HEK293T (cell line): ENCODE measurements around the gene KLF6.

ENCODE experiments used
- ARNT ChIP-seq: fragments of 450-650 bp; IDR thresholded peaks from 2 replicates; pipeline ENCODE4 v1.6.1; 2017; ENCODE audit warnings: mild to moderate bottlenecking
- BHLHE40 ChIP-seq: fragments of 450-650 bp; IDR thresholded peaks from 2 replicates; pipeline ENCODE4 v1.6.1; 2016; ENCODE audit warnings: mild to moderate bottlenecking, moderate library complexity, borderline replicate concordance
- LEF1 ChIP-seq: fragments of 450-650 bp; IDR thresholded peaks from 2 replicates; pipeline ENCODE4 v1.6.1; 2017; ENCODE audit warnings: mild to moderate bottlenecking, borderline replicate concordance
- SP1 ChIP-seq: fragments of 450-650 bp; IDR thresholded peaks from 2 replicates; pipeline ENCODE4 v1.6.1; 2017
- TARDBP ChIP-seq: fragments of 450-650 bp; IDR thresholded peaks from 2 replicates; pipeline ENCODE4 v1.6.1; 2016

DNA sequence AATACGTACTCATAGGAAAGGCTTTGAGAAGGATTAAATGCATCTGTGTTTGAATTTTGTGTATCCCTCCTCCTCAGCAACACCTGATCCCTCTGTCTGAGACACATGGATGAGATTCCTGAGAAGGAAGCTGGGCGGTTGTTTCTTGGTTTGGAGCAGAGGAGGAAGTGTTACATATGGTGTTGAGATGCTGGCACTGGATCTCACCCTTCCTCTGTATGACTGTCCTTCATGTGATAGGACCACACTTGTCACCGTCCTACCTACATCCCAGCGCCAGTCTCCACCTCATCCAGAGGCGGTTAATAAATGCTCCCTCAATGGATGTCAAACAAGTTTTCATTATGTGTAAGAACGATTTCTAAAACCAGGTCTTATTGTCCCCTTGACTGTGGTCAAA lies 49.4 kb upstream of the KLF6 start:
- TF ChIP-seq BHLHE40 (no peak), SP1 (no peak), TARDBP (no peak), LEF1 (no peak), ARNT (no peak)
